GM13977 (cell line): ENCODE data around the gene SYNE1.
"Not testable (repeated sequence)": the region's sequence is repeated elsewhere in the genome, so short reads cannot be mapped to it uniquely, and the experiment has no call there.

Experiments used
- DNase-seq: peaks from one replicate; pipeline ENCODE4 v3.0.0; 2012; ENCODE audit warnings: low spot score
- CTCF ChIP-seq: IDR thresholded peaks from 2 replicates; pipeline ENCODE4 v1.5.1; 2012; ENCODE audit warnings: mild to moderate bottlenecking, control low read depth; ENCODE audit not compliant: insufficient read depth; ENCODE audit errors: extremely low read depth, missing control alignments
- in situ Hi-C: fragments of 300-500 bp; cut with MboI; formaldehyde crosslinking; loops from one replicate; pipeline ENCODE4 v1.12.0; 2022; ENCODE audit warnings: low sequenced_read_pairs, low pct_unique_long_range_greater_than_20kb, mixed read lengths, inconsistent platforms; ENCODE audit not compliant: unreplicated experiment

The SYNE1 gene, protein sequence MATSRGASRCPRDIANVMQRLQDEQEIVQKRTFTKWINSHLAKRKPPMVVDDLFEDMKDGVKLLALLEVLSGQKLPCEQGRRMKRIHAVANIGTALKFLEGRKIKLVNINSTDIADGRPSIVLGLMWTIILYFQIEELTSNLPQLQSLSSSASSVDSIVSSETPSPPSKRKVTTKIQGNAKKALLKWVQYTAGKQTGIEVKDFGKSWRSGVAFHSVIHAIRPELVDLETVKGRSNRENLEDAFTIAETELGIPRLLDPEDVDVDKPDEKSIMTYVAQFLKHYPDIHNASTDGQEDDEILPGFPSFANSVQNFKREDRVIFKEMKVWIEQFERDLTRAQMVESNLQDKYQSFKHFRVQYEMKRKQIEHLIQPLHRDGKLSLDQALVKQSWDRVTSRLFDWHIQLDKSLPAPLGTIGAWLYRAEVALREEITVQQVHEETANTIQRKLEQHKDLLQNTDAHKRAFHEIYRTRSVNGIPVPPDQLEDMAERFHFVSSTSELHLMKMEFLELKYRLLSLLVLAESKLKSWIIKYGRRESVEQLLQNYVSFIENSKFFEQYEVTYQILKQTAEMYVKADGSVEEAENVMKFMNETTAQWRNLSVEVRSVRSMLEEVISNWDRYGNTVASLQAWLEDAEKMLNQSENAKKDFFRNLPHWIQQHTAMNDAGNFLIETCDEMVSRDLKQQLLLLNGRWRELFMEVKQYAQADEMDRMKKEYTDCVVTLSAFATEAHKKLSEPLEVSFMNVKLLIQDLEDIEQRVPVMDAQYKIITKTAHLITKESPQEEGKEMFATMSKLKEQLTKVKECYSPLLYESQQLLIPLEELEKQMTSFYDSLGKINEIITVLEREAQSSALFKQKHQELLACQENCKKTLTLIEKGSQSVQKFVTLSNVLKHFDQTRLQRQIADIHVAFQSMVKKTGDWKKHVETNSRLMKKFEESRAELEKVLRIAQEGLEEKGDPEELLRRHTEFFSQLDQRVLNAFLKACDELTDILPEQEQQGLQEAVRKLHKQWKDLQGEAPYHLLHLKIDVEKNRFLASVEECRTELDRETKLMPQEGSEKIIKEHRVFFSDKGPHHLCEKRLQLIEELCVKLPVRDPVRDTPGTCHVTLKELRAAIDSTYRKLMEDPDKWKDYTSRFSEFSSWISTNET (N-terminal part only)

DNA sequence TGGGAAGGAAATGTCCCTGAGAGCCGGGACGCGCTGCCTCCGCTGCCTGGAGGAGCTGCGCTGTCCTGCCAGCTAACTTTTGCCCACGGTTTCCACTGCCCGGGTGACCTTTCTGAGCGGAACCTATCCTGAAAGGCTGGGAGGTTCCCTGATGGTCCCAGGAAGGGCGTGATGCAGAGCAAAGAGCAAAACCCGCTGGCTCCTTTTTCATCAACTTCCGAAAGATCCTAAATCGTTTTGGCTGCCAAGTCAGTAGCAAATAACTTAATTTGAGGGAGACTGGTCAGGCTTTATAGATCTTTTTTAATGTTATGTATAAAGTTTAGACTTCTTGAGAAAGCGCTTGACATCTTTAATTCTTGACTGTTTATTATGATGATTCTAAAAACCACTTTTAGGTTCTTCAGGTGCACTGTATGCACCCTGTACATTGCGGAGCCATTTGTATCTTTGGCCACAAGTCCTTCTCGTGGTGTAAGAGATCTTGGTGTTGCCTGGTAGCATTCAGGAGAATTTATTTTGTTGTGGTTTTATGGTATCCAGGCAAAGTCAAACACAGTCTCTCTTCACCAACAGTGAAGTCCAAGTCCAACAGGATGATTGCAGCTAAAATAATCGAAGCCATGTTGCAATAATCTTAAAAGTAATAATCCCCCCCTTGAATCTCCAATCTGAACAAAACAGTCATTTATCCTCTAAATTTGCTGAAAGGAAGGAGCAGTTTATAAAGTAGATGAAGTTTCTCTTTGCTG, at the start of gene SYNE1:
Gene SYNE1 (minus strand): TSS at position 67 of the 752 bp plus-strand sequence. CDS start 9,031 bp downstream, outside the sequence.
- in situ Hi-C loops: no loop called here
- DNase-seq: no peak
- TF ChIP-seq CTCF: no peak

GRCh38 chr6:152685819-152686218, 48.7 kb upstream of the SYNE1 start:
- no peak for DNase-seq
- TF ChIP-seq CTCF: no peak
- in situ Hi-C loops: no loop called here

GRCh38 chr6:152682935-152683334, 45.8 kb upstream of the SYNE1 start:
- DNase-seq, in situ Hi-C loops: not testable (repeated sequence)

- in situ Hi-C loops: no loop called here
- TF ChIP-seq CTCF: no peak
- no peak for DNase-seq
These were observed 45.0 kb upstream of the SYNE1 start for GRCh38 chr6:152682141-152682540.

DNA sequence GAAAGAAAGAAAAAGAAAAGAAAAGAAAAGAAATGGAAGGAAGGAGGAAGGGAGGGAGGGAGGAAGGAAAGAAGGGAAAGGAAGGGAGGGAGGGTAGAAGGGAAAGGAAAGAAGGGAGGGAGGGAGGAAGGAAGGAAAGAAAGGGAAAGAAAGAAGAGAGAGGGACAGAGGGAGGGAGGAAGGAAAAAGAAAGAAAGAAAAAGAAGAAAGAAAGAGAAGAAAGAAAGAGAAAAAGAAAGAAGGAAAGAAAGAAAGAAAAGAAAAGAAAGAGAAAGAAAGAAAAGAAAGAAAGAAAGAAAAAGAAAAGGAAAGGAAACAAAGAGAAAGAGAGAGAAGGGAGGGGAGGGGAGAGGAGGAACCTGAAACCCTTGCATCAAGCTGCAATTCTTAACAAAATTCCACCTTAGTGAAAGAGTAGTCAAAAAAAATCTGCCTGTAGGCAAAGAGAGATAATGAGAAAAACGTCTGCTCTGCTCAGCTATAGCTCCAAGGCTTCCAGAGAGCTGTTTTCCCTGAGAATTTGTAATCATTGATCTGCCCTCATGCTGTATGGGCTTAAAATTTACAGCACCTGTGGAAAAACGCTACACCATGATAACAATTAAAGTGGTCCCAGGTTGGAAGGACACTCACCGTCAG, 43.8 kb upstream of the SYNE1 start:
- in situ Hi-C loops: no loop called here

More for the DNA sequence above, 43.8 kb upstream of the SYNE1 start:
- DNase-seq: no peak
- TF ChIP-seq CTCF: no peak
